Measurements from ENCODE around the gene CIAPIN1.
A peak's percentile ranks its signal among the peaks of the same experiment; 100 is the strongest.

The CIAPIN1 gene

GRCh38 chr16:57475711-57476339 lies 28.6 kb upstream of the CIAPIN1 start:
- no peak overlapping the region for H3K4me3 ChIP-seq (ENCODE audit: low read depth, low read length)
- peak; percentile 78 for TF ChIP-seq CTCF (IDR thresholded peaks at IDR 0.05; ENCODE audit: low read depth, low read length, missing control alignments)
- in situ Hi-C loops (cut with HindIII; ENCODE audit: low sequenced_read_pairs) = no loop called here
- no peak for DNase-seq (ENCODE audit: low read depth)

- no peak for DNase-seq (ENCODE audit: low read depth)
- in situ Hi-C loops (cut with HindIII; ENCODE audit: low sequenced_read_pairs) = no loop called here
- no peak overlapping the region for H3K4me3 ChIP-seq (ENCODE audit: low read depth, low read length)
- no peak for TF ChIP-seq CTCF (IDR thresholded peaks at IDR 0.05; ENCODE audit: low read depth, low read length, missing control alignments)
Observed at GRCh38 chr16:57474671-57475661, 27.8 kb upstream of the CIAPIN1 start.

- H3K4me3 ChIP-seq (ENCODE audit: low read depth, low read length) = no peak overlapping the region
Observed at GRCh38 chr16:57473906-57474305, 26.7 kb upstream of the CIAPIN1 start.

GRCh38 chr16:57473176-57473840 lies 26.1 kb upstream of the CIAPIN1 start:
- no peak for DNase-seq (ENCODE audit: low read depth)
- H3K4me3 ChIP-seq (ENCODE audit: low read depth, low read length) = no peak overlapping the region
- TF ChIP-seq CTCF (IDR thresholded peaks at IDR 0.05; ENCODE audit: low read depth, low read length, missing control alignments) = no peak
- in situ Hi-C loops (cut with HindIII; ENCODE audit: low sequenced_read_pairs) = no loop called here

More at GRCh38 chr16:57473906-57474305, 26.7 kb upstream of the CIAPIN1 start:
- no peak for TF ChIP-seq CTCF (IDR thresholded peaks at IDR 0.05; ENCODE audit: low read depth, low read length, missing control alignments)
- in situ Hi-C loops (cut with HindIII; ENCODE audit: low sequenced_read_pairs) = no loop called here
- no peak for DNase-seq (ENCODE audit: low read depth)

- DNase-seq (ENCODE audit: low read depth) = no peak
- no peak overlapping the region for H3K4me3 ChIP-seq (ENCODE audit: low read depth, low read length)
- TF ChIP-seq CTCF (IDR thresholded peaks at IDR 0.05; ENCODE audit: low read depth, low read length, missing control alignments) = no peak
- in situ Hi-C loops (cut with HindIII; ENCODE audit: low sequenced_read_pairs) = no loop called here
Observed at GRCh38 chr16:57472665-57473060, 25.5 kb upstream of the CIAPIN1 start.

All from astrocyte of the cerebellum (primary cell).